Mesenteric fat pad (tissue), 1 donor: ENCODE data around the gene B9D1. TPM values are rescaled to one million over a fixed set of nuclear protein-coding genes. Genes with fewer than 3 reads are reported as not detected.

Experiments
- DNase-seq: peaks from one replicate; pipeline ENCODE4 v3.0.0-alpha.2; 2020; ENCODE audit warnings: low spot score
- total RNA-seq: library from RNA; stranded (reverse); fragmentation: NEBNext Ultra II Directional; extraction: Animal tissue kit (Norgen Biotek cat#: 25700); gene quantifications from one replicate; pipeline ENCODE4 v1.2.1, GENCODE V29; 2021
- donor health status: DM: yes; HTN: yes; CAD: no.

B9D1 gene
- total RNA-seq, 1 donor from 2014 or later: 7.5 TPM

GRCh38 chr17:19339341-19339815 lies 23.1 kb downstream of the B9D1 start:
- DNase-seq: no peak

GRCh38 chr17:19338031-19338990 lies 24.2 kb downstream of the B9D1 start:
- DNase-seq: no peak

- DNase-seq: no peak
Measured at GRCh38 chr17:19337712-19338023, 24.9 kb downstream of the B9D1 start.

- no peak for DNase-seq
Measured at GRCh38 chr17:19336938-19337711, 25.4 kb downstream of the B9D1 start.

- peak; percentile 80 for DNase-seq
Measured at GRCh38 chr17:19335951-19336631, 26.4 kb downstream of the B9D1 start.

- DNase-seq: peak; percentile 68
Measured at GRCh38 chr17:19334331-19334730, 28.2 kb downstream of the B9D1 start.

- peak; percentile 84 for DNase-seq
Measured at GRCh38 chr17:19333736-19334290, 28.7 kb downstream of the B9D1 start.

GRCh38 chr17:19333132-19333440 lies 29.4 kb downstream of the B9D1 start:
- no peak for DNase-seq

GRCh38 chr17:19332371-19333131 lies 30.0 kb downstream of the B9D1 start:
- peak; percentile 45 for DNase-seq

GRCh38 chr17:19331543-19332245 lies 30.8 kb downstream of the B9D1 start:
- peak; percentile 84 for DNase-seq

GRCh38 chr17:19331134-19331533 lies 31.4 kb downstream of the B9D1 start:
- DNase-seq: peak; percentile 26

GRCh38 chr17:19330271-19330670 lies 32.3 kb downstream of the B9D1 start:
- no peak for DNase-seq

GRCh38 chr17:19329839-19330238 lies 32.7 kb downstream of the B9D1 start:
- DNase-seq: no peak

- DNase-seq: no peak
Measured at GRCh38 chr17:19329136-19329535, 33.4 kb downstream of the B9D1 start.

GRCh38 chr17:19328441-19329061 lies 34.0 kb downstream of the B9D1 start:
- no peak for DNase-seq

- no peak for DNase-seq
Measured at GRCh38 chr17:19327031-19327783, 35.3 kb downstream of the B9D1 start.

GRCh38 chr17:19325542-19325941 lies 37.0 kb downstream of the B9D1 start:
- DNase-seq: no peak

- no peak for DNase-seq
Measured at GRCh38 chr17:19322861-19323260, 39.7 kb downstream of the B9D1 start.

- no peak for DNase-seq
Measured at GRCh38 chr17:19322129-19322505, 40.4 kb downstream of the B9D1 start.
